GM12865 (cell line): ENCODE data around the gene KLHL29.
A peak's percentile ranks its signal among the peaks of the same experiment; 100 is the strongest.

Experiments
- DNase-seq: peaks from one replicate; pipeline ENCODE4 v3.0.0; 2010; ENCODE audit warnings: low read depth
- H3K4me3 ChIP-seq: 2 replicates; pipeline ENCODE4 v1.5.1; 2011; ENCODE audit warnings: mild to moderate bottlenecking, low read depth, low read length, control low read depth
- CTCF ChIP-seq: IDR thresholded peaks from 2 replicates; pipeline ENCODE4 v1.5.1; 2011; ENCODE audit warnings: low read length, control low read depth, low read depth, inconsistent platforms; ENCODE audit not compliant: insufficient read depth; ENCODE audit errors: missing control alignments

The KLHL29 gene

DNA sequence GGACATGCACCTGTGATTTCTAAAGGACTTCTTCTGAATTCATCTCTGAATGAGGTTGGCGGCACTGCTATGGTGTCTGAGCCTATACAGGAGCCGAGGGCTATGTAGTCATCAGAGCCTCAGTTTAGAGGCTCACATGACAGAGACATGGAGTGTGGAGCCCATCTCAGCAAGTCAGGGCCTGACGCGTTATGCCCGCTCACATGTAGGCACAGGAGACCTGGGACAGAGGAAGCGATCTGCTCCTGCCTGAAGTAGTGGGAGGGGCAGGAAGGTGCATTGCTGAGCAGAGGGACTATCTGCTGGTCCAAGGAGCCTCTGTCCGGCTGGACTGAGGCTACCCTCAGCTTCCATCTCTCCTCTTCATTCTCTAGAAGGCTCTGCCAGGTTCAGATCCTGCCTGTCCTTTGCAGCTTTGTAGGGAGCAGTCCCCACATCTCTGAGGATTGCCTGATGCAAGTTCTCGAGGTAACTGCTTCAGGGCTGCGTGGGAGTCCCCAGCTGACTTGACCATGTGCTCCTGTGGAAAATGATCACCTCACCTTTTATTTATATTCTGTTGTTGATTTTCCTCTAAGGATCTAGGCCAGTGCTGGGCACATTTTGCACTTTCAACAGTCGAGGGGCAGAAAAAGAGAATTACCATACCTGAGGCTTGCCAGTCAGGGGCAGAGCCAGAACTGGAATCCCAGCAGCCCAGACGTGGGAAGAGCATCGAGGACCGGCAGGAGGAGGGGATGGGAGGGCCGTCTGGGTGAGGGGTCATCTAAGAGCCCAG is 16.6 kb downstream of the KLHL29 start:
- TF ChIP-seq CTCF = no peak
- no peak overlapping the region for H3K4me3 ChIP-seq
- DNase-seq = no peak

DNA sequence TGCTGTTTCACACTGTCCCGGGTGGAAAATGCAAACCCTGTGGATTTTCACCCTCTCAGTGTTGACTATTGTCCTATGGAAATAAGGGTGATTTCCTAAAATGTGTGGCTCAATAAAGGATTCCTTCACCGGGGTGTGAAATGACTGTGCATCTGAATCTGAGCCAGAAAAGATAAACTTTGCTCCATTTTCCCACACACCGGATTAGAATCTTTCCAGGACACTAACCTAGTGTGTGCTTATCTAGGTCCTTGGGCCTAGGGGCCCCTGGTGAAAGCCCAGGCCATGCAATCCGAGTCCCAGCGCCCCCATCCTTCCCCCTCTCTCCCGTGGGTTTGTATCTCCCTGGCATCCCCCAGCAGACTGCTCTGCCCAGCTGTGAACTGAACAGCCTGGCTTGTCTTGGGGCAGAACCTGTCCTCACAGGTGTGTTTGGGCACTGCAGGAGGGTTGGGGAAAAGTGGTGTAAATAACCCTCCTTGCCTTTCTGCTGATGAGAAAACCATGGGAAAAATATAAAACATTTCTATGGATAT is 17.3 kb downstream of the KLHL29 start:
- no peak for TF ChIP-seq CTCF
- no peak overlapping the region for H3K4me3 ChIP-seq
- no peak for DNase-seq

- TF ChIP-seq CTCF = peak; percentile 4
- H3K4me3 ChIP-seq = no peak overlapping the region
- DNase-seq = peak; percentile 73
Measured at GRCh38 chr2:23404426-23404825, 19.4 kb downstream of the KLHL29 start.

DNA sequence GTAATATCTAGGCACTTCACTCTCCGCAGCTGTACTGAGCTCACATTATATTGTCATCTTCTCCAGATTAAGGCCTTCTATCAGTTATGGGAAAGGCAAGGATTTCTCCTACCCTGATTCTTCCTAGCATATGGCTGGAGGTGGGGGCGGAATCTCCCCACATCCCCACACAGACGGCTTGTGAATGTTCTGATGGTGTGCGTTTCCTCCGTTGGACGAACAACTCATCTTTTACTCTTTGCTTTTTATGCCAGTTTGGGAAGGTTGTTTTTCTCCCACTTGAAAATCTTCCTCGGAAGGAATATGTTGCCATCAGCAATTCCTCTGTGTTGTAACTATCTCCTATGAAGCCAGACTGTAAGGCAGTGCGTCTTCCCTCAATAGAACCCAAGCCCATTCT is 24.3 kb downstream of the KLHL29 start:
- no peak for DNase-seq

DNA sequence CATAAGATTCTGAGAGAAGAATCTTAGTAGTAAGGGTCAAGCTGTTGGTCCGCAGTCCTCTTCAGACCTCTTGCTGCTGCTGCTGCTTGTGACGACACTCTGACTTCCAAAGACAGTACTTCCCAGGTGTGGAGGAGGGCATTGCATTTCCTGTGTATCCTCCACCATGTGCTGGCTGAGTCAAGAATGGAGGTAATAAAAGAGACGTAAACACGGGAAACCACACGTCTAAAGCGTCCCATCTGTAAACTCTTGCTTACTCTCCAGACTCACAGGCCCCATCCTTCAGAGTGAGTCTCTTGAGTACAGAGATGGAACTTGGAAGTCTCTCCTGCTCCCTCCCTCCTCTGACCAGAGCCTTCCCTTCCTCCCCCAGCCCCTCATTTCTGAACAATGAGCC is 25.6 kb downstream of the KLHL29 start:
- no peak overlapping the region for H3K4me3 ChIP-seq
- no peak for DNase-seq
- TF ChIP-seq CTCF = no peak

More for the DNA sequence above, 24.3 kb downstream of the KLHL29 start:
- H3K4me3 ChIP-seq = no peak overlapping the region
- no peak for TF ChIP-seq CTCF

GRCh38 chr2:23411752-23412431 is 26.9 kb downstream of the KLHL29 start:
- TF ChIP-seq CTCF = no peak
- DNase-seq = no peak
- H3K4me3 ChIP-seq = no peak overlapping the region
